ENCODE measurements around the gene SELENOT.
"Not testable (repeated sequence)": the region's sequence is repeated elsewhere in the genome, so short reads cannot be mapped to it uniquely, and the experiment has no call there.

SELENOT gene

DNA sequence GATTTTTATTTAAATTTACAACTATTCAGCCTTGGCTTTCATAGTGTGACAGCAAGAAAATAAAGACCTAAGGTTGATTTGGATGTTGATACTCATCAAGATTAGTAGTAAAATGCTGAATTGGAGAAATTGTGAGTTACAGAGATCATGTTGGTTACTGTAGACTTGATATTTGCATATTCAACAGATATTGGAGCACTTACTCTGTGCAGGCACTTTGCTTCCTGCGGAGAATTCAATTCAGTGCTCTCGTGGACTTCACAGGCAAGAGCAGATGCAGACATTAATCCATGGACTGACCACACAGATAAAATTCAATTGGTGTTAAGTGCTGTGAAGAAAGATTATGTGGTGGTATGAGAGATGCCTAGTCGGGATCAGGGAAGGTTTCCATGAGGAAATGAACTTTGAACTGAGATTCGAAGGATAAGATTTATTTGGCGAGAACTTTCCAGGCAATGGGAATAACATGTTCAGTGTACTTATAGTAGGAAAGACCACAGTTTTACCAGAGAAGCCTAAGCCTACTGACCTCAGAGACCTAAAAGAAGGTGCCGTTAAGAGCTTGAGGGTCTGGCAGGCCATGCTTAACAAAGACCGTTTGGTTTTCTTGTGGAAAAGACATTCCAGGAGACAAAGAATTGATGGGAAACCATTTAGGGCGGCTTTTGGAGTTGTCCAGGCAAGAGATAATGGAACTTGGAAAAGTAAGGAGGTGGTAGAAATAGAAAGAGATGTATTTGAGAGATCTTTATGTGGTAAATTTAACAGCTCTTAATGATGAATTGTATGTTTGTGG, 4.3 kb downstream of the SELENOT start:
- DNase-seq (ENCODE audit: low read depth) = no peak

DNA sequence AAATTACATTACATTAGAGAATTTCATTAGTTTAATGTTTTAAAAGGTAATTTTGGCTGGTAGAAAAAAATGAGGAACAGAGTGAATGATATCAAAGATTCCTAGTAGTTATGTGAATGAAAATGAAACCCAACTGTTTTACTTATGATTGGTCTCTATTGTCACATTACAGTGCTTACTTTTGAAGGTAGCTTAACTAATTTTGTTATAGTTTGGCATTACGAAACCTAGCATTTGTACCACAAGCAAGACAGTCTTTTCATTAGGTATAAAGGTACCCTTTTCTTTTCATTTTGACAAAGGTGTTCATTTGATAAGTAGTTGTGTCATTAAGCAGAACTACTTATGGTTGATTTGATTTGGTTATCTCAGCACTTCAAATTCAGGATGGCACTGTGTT, 6.9 kb downstream of the SELENOT start:
- DNase-seq (ENCODE audit: low read depth) = no peak

DNA sequence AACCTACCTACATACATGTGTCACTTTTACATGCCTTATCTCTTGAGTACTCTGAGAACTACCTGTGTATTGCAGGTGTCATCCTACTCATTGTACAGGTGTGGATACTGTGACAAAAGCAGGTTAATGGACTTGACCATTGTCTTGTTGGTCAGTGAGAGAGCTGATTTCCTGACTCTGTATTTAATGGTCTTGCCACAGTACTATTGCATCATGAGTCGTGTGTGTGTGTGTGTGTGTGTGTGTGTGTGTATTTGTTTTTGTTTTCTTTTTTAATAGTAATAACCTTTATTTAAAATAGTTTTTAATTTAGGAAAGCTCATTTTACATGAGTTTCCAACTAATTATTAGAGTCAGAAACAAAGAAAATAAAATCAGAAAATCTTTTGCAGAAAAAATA, 7.7 kb downstream of the SELENOT start:
- DNase-seq (ENCODE audit: low read depth) = no peak

DNA sequence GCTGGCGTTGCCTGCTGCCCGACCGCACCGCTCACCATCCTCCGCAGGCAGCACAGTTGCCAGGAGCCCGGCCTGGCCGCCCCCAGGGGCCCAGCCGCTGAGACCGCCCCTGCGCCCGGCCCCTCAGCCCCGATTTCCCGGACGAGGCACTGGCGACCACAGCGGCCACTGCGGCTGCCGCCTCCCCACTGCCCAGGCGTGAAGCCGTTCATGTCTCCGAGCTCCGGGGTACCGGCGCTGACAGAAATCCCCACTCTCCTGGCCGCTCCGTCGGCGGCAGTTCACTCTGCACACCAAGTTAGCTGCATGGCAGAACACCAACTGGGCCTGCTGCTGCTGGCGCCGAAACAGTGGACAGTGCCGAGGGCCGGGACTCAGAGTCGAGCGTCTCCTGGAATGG, 8.5 kb downstream of the SELENOT start:
- no peak for DNase-seq (ENCODE audit: low read depth)

DNA sequence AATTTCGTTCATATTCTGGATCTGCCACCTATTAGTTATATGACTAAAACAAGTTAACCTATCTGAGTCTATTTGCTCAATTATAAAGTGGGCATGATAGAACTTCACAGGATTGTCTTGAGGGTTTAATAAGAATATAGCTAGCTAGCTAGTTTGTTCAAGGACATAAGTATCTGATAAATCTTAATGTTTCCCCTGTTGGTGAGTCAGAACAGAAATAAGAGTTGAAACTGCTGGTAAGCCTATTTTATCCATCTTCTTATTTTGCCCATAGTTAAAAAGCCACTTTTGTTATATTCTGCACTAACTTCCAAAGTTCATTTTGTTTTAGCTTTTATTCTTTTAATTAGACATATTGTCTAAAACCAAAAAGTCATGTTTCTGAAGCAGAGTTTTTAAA, 9.4 kb downstream of the SELENOT start:
- DNase-seq (ENCODE audit: low read depth) = no peak

DNA sequence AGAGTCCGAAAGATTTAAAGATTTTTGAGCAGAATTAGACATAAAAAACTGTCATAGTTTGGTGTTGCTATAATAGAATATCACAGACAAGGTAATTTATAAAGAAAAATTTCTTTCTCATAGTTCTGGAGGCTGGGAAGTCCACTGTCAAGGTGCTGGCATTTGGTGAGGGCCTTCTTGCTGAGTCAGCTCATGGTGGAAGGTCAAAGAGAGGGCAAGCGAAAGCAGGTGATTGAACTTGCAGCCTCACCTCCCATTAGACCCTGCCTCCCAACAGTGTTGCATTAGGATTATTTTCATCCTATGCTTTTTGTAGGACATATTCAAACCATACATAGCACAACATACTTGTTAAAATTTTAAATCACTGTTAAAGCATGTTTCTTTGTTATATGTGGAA, 9.9 kb downstream of the SELENOT start:
- no peak for DNase-seq (ENCODE audit: low read depth)

DNA sequence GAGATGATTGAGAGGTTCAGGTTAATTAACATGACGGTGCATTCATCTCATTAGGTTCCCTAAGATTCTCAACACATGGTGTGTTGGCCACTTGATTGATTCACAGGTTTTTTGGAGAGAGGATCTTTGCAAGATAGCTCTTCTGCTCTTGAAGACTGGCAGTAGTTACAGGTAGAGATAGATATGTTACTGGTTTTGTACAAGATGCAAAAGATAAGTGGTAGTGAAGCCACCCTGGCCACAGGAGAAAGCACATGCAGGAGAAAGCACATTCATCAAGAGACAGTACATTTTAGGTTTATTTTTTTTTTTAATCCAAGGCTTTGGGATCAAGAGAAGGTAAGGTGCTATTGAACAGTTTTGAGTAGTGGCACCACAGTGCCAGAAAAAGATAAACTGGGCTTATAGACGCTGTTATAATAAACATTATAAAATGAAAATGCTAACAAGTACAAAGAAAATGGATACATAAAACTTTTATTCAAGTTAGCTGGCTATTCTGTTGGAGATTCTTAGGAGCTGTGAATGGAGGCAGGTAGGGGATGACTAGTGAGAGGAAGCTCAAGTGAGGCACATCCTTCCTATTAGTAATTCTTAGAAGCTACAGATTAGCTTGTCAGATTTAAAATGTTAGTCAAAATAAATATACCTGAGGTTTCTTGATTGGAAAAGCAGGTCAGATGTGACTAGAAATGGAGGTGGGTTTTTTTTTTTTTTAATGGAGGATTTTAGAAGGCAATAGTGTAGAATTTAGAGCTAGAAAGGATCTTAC, 10.8 kb downstream of the SELENOT start:
- no peak for DNase-seq (ENCODE audit: low read depth)

DNA sequence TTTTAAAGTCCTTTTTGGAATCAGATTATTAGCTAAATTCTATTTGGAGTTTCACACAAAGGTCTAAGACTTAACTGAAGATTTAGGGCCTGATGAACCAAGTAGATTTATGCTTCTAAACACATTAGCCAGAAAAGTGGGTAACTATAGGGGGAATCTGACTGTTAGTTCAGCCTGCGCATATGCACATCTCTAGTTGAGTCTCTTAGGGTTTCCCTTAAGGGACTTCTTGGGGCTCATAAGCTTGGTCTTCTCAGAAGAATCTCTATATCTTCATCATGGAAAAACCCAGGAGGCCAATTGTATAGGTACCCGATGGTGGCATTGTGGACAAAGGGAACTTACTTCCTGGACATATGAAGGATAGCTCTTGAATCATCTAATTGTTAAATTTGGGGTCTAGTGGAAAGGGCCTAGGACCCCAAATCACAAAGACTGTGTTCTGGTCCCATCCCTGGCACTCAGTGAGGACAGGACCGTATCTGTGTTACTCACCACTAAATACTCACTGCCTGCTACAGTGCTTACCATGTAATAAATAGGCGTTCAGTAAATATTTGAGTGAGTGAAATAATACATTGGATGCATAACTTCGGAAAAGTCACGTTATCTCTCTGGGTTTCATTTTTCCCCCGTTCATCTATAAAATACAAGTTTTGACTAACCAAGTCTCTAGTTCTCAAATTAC, 17.0 kb downstream of the SELENOT start:
- no peak for DNase-seq (ENCODE audit: low read depth)

DNA sequence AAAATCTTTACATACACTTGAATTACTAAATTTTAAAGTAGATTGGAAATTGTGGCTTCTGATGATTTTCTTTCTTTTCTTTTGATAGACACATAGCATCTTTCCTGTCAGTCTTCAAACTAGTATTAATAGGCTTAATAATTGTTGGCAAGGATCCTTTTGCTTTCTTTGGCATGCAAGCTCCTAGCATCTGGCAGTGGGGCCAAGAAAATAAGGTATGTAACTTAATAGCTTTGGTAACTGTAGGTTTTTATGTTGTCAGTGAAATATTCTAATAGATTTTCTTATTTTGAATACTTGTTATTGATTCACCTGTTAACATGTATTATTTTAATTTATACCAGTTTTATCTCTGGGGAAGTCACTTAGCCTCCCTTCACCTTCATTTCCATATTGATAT, 19.8 kb downstream of the SELENOT start:
- DNase-seq (ENCODE audit: low read depth) = not testable (repeated sequence)

DNA sequence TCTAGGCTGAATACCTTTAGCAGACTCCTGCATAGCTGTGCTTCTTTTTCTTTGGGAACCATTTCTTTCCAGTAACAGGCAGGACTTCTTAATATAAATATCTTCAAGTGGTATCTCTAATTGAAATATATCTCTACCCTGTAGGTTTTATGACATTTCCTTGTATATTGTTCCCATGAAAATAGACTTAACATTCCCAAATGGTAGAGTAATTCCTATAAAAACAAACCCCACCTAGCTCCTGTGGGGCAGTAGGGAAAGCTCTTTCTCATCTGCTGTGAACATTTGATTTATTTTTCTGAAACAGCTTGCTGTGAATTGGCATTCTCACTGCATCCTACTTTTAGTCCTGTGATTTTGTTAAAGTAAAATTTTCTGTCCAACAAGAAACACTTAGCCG, 20.8 kb downstream of the SELENOT start:
- DNase-seq (ENCODE audit: low read depth) = no peak

DNA sequence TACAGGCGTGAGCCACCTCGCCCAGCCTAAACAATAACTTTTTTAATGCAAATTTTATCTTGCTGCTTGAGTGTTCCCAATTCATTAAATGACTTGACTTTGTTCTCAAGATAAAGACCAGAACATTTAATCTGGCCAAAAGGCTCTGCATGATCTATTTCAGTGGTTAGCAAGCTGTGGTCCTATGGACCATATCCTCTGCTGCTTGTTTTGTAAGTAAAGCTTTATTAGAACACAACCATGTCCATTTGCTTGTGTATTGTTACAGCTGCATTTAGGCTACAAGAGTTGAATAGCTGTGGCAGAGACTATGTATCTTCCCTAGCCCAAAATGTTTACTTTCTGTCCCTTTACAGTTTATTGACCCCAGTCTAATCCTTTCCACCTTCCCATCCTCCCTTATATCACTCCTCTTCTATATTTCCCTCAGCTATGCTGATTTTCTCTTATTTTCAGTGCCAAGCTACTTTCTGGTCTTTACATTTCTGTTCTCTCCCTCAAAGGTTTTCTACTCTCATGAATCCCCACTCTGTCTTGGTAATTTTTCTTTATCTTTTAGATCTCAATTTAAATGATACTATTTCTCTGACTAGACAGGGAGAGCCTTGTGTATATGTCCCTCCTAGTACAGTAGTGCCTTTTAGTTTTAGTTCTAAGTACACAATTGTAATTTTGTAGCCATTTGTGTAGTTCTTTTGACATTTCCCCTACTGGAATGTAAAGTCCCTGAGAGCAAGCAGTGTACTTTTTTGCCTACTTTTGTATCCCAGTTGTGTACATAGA, 23.2 kb downstream of the SELENOT start:
- DNase-seq (ENCODE audit: low read depth) = no peak

DNA sequence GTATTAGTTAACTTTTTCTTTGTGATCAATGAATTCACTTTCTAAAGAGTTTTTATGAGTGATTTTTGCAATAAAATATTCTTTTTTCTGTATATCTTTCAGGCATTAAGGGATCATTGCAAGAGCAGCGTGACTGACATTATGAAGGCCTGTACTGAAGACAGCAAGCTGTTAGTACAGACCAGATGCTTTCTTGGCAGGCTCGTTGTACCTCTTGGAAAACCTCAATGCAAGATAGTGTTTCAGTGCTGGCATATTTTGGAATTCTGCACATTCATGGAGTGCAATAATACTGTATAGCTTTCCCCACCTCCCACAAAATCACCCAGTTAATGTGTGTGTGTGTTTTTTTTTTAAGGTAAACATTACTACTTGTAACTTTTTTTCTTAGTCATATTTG, 24.4 kb downstream of the SELENOT start:
- DNase-seq (ENCODE audit: low read depth) = no peak

DNA sequence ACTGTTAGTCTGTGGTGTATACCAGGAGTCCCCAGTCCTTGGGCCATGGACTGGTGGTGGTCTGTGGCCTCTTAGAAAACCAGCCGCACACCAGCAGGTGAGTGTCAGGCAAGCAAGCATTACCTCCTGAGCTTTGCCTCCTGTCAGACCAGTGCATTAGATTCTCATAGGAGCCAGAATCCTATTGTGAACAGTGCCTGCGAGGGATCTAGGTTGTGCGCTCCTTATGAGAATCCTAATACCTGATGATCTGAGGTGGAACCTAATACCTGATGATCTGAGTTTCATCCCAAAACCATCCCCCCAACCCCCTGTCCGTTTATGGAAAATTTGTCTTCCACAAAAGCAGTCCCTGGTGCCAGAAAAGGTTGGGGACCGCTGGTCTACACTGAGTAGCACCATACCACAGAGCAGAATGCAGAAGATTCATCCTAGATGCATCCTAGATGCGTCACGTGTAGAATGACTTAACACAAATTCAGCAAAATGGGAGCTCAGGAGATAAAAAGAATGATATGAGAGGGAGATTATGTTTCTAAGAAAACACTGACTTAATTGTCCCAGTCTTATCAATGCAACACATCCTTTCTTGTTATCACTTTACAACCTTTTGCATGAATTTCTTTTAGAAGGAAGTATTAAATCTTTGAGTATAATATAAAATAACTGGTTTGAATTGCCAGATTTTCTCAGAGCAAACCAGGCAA, 28.5 kb downstream of the SELENOT start:
- no peak for DNase-seq (ENCODE audit: low read depth)

DNA sequence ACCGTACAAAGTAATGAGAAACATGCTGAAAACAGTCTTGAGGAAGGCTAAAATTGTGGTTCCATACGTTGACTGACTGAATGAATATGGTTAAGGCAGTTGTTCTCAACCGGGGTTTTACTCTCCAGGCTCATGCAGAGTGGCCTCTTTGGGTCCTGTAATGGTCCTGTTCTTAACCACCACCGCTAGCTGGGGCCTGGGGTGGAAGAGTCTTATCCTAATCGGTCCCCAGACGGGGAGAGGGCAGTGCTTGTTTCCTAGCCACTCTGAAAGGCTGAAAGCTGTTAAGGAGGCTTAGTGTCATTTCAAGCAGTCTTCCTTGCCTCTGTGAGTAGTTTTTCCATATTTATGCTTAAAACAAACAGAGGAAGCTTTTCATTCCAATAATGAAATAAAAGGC, 32.0 kb downstream of the SELENOT start:
- no peak for DNase-seq (ENCODE audit: low read depth)

DNA sequence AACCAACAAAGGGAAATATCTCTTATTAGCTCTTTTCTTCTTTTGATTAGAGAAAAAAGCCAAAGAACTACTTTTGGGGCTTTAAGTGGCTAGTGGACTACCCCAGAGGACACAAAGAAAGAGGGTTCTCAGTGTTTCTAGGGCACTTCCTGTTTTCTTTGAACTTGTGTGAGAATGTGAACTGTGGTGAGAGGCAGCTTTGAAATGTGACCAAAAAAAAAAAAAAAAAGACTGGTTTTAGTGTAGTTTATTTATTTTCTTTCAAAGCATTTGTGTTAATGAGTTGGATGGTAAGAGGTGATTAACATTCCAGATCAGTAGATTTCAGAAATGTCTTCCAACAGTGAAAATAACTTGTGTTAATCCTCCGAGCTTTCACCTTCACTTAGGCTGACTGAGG, 32.4 kb downstream of the SELENOT start:
- DNase-seq (ENCODE audit: low read depth) = no peak

DNA sequence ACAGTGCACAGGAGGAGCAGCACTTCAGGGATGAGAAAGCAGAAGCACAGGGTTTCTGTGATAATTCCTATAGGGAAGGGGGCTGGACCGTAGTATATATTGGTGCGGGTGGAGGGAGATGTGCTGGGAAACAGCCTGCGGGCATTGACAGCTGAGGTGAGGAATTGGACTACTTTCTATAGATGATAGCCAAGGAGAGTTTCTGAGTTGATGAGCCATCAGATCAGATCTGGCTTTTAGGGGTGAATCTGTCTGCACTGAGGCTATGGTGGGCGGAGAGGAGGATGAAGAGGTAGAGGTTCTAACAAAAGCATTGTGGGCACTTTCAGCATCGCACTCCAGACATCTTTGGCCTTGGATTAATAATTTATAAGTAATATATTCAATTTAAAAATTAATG, 33.1 kb downstream of the SELENOT start:
- no peak for DNase-seq (ENCODE audit: low read depth)

DNA sequence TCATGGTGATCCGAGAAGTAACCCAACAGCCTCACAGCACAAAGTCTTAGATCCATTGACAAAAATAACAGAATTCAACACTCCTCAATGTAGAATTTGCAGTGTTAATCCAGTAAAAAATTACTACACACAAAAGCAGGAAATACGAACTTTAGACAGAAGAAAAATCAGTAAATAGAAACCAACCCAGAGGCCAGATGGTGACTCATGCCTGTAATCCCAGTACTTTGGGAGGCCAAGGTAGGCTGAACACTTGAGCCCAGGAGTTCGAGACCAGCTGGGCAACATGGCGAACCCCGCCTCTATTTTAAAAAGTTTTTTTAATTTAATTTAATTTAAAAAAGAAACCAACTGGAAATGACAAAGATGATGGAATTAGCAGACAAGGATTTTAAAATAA, 36.1 kb downstream of the SELENOT start:
- DNase-seq (ENCODE audit: low read depth) = no peak

DNA sequence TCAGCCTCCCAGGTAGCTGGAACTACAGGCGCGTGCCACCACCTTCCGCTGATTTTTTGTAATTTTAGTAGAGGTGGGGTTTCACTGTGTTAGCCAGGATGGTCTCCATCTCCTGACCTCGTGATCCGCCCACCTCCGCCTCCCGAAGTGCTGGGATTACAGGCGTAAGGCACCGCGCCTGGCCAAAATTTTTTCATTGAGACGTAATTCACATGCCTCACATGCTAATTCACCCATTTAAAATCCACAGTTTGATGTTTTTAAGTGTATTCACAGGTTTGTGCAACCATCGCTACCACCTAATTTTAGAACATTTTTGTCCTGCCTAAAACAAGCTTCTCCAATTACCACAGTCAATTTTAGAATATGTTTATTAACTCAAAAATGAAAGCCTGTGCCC, 37.1 kb downstream of the SELENOT start:
- DNase-seq (ENCODE audit: low read depth) = no peak

DNA sequence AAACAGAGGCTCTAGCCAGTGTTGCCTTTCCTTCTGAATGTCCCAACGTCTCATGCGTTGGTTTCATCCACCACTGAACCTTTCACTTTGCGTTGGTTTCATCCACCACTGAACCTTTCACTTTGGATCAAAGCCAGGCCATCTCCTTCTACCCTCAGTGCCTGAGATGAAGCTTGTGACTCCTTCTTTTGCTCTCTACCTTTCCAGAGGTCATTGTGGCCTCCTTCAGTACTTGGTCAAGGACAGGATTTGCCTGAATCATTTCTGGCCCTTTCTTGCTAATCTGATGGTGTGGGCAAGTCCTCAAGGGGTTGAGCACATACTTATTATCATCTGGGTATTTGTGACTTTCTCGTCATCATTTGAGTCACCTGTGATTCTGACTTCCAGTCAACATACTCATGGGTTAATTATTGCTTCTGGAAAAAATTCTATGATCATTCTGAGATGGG, 50.0 kb downstream of the SELENOT start:
- DNase-seq (ENCODE audit: low read depth) = no peak

DNA sequence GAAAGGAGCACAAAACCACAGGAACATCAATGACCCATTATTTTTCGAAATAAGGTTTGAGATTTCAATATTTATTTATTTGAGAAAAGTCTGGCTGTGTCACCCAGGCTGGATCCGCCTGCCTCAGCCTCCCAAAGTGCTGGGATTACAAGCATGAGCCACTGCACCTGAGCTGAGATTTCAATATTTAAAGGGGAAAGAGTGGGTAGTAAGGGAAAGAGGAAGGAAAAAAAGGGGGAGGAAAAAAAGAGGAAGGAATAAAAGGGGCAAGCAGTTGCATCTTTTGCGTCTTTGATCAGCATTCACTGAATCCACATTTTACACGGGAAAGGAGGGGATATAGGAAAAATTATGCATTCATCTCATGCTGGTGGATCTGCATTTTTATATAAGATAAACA, 53.2 kb downstream of the SELENOT start:
- DNase-seq (ENCODE audit: low read depth) = no peak

DNA sequence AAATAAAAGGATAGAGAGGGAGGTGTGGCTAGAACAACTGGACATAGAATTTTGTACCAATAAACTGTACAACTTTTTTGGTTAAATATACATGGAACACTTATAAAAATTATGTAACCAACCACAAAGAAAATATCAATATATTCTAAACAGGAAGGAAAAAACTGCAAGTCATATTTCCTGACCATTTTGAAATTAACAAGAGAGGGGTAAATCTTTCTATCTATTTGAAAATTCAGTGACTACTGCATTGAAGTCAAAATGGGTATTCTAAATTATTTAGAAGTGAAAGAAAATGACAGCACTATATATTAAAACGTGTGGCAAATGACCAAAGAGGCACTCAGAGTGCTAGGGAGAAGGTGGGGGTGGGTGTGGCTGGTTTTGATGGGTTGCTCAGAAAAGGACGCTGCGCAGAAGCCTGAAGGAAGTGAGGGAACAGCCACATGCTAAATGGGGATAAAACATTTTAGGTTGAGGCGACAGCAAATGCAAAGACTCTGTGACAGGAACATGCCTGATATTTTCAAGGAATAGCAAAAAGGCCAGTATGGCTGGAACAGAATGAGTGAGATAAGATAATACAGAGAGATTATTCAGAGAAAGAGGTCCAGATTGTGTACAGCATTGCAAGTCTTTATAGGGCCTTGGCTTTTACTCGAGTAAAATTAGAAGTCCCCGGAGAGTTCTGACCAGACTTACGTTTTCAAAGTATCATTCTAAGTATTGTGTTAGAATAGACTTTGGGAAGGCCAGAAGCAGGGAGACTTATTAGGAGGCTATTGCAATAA, 59.5 kb downstream of the SELENOT start:
- DNase-seq (ENCODE audit: low read depth) = no peak

Measured in stimulated activated CD8-positive, alpha-beta memory T cell treated with anti-CD3 and anti-CD28 coated beads, Interleukin-15, amount 100 ng/mL, for 1 hour (primary cell).